ENCODE results near the gene PARD6A. TPM values are rescaled to one million over a fixed set of nuclear protein-coding genes. Genes with fewer than 3 reads are reported as not detected.

The PARD6A gene
- total and polyA plus RNA-seq, 2 of the 13 experiments (the other 11 are each of a cell fraction or from before 2014, with no cell fraction given): 3.5 to 4.3 TPM

DNA sequence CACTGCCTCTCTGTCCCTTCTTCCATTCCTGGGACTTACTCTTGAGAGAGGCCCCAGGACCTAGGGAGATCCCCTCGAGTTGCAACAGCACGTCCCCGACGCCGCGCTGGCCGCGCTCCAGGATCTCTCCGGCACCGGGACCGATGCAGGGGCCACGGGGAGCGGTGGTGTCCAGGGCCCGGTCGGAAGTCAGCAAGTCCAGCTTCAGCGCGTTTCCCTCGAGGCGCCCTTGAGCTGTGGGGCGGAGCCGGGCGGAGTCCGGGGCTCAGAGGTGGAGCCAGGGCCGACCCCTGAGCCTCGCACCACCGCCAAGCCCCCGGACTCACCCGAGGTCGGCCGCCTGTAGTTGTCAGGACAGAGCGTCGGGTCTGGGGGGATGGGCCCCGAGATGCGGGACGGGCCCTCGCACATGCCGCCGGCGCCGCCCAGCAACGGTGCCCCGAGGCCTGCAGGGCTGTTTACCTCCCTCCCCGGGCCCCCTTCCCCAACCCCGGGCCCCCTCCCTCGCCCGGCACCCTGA, 5.3 kb downstream of the PARD6A start (continued):
- TF ChIP-seq NCOA2 (CRISPR knock-in tag; IDR thresholded peaks at IDR 0.05): peak; percentile 21; the same call in 1 of the 2 replicates
- TF ChIP-seq, protein P1, sequence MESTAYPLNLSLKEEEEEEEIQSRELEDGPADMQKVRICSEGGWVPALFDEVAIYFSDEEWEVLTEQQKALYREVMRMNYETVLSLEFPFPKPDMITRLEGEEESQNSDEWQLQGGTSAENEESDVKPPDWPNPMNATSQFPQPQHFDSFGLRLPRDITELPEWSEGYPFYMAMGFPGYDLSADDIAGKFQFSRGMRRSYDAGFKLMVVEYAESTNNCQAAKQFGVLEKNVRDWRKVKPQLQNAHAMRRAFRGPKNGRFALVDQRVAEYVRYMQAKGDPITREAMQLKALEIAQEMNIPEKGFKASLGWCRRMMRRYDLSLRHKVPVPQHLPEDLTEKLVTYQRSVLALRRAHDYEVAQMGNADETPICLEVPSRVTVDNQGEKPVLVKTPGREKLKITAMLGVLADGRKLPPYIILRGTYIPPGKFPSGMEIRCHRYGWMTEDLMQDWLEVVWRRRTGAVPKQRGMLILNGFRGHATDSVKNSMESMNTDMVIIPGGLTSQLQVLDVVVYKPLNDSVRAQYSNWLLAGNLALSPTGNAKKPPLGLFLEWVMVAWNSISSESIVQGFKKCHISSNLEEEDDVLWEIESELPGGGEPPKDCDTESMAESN (CRISPR knock-in tag; conservative IDR thresholded peaks at IDR 0.05): peak; percentile 73
- no peak for TF ChIP-seq REXO4 (CRISPR knock-in tag; IDR thresholded peaks at IDR 0.05; ENCODE audit: borderline replicate concordance)
- TF ChIP-seq ZNF713 (CRISPR knock-in tag; IDR thresholded peaks at IDR 0.05): no peak
- TF ChIP-seq, protein P2, sequence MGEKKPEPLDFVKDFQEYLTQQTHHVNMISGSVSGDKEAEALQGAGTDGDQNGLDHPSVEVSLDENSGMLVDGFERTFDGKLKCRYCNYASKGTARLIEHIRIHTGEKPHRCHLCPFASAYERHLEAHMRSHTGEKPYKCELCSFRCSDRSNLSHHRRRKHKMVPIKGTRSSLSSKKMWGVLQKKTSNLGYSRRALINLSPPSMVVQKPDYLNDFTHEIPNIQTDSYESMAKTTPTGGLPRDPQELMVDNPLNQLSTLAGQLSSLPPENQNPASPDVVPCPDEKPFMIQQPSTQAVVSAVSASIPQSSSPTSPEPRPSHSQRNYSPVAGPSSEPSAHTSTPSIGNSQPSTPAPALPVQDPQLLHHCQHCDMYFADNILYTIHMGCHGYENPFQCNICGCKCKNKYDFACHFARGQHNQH (CRISPR knock-in tag; IDR thresholded peaks at IDR 0.05): no peak; the same call in 1 of the 2 replicates
- TF ChIP-seq, protein P3, sequence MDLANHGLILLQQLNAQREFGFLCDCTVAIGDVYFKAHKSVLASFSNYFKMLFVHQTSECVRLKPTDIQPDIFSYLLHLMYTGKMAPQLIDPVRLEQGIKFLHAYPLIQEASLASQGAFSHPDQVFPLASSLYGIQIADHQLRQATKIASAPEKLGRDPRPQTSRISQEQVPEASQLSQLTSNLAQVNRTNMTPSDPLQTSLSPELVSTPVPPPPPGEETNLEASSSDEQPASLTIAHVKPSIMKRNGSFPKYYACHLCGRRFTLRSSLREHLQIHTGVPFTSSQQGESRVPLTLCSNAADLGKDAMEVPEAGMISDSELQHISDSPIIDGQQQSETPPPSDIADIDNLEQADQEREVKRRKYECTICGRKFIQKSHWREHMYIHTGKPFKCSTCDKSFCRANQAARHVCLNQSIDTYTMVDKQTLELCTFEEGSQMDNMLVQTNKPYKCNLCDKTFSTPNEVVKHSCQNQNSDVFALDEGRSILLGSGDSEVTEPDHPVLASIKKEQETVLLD (CRISPR knock-in tag; IDR thresholded peaks at IDR 0.05; ENCODE audit: low read depth): peak; percentile 85
- TF ChIP-seq, protein P4, sequence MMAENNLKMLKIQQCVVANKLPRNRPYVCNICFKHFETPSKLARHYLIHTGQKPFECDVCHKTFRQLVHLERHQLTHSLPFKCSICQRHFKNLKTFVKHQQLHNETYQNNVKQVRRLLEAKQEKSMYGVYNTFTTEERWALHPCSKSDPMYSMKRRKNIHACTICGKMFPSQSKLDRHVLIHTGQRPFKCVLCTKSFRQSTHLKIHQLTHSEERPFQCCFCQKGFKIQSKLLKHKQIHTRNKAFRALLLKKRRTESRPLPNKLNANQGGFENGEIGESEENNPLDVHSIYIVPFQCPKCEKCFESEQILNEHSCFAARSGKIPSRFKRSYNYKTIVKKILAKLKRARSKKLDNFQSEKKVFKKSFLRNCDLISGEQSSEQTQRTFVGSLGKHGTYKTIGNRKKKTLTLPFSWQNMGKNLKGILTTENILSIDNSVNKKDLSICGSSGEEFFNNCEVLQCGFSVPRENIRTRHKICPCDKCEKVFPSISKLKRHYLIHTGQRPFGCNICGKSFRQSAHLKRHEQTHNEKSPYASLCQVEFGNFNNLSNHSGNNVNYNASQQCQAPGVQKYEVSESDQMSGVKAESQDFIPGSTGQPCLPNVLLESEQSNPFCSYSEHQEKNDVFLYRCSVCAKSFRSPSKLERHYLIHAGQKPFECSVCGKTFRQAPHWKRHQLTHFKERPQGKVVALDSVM (CRISPR knock-in tag; IDR thresholded peaks at IDR 0.05): no peak
- TF ChIP-seq RBAK (CRISPR knock-in tag; IDR thresholded peaks at IDR 0.05): 0 out of 2 replicates have a peak, but pooled peaks have one; percentile 24
- TF ChIP-seq, protein P5, sequence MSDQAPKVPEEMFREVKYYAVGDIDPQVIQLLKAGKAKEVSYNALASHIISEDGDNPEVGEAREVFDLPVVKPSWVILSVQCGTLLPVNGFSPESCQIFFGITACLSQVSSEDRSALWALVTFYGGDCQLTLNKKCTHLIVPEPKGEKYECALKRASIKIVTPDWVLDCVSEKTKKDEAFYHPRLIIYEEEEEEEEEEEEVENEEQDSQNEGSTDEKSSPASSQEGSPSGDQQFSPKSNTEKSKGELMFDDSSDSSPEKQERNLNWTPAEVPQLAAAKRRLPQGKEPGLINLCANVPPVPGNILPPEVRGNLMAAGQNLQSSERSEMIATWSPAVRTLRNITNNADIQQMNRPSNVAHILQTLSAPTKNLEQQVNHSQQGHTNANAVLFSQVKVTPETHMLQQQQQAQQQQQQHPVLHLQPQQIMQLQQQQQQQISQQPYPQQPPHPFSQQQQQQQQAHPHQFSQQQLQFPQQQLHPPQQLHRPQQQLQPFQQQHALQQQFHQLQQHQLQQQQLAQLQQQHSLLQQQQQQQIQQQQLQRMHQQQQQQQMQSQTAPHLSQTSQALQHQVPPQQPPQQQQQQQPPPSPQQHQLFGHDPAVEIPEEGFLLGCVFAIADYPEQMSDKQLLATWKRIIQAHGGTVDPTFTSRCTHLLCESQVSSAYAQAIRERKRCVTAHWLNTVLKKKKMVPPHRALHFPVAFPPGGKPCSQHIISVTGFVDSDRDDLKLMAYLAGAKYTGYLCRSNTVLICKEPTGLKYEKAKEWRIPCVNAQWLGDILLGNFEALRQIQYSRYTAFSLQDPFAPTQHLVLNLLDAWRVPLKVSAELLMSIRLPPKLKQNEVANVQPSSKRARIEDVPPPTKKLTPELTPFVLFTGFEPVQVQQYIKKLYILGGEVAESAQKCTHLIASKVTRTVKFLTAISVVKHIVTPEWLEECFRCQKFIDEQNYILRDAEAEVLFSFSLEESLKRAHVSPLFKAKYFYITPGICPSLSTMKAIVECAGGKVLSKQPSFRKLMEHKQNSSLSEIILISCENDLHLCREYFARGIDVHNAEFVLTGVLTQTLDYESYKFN (CRISPR knock-in tag; conservative IDR thresholded peaks at IDR 0.05): peak; percentile 36; the same call in 1 of the 2 replicates
- TF ChIP-seq POLR2AphosphoS5 (IDR thresholded peaks at IDR 0.05; ENCODE audit: low read depth, low read length): peak; percentile 28
- TF ChIP-seq, protein P6, sequence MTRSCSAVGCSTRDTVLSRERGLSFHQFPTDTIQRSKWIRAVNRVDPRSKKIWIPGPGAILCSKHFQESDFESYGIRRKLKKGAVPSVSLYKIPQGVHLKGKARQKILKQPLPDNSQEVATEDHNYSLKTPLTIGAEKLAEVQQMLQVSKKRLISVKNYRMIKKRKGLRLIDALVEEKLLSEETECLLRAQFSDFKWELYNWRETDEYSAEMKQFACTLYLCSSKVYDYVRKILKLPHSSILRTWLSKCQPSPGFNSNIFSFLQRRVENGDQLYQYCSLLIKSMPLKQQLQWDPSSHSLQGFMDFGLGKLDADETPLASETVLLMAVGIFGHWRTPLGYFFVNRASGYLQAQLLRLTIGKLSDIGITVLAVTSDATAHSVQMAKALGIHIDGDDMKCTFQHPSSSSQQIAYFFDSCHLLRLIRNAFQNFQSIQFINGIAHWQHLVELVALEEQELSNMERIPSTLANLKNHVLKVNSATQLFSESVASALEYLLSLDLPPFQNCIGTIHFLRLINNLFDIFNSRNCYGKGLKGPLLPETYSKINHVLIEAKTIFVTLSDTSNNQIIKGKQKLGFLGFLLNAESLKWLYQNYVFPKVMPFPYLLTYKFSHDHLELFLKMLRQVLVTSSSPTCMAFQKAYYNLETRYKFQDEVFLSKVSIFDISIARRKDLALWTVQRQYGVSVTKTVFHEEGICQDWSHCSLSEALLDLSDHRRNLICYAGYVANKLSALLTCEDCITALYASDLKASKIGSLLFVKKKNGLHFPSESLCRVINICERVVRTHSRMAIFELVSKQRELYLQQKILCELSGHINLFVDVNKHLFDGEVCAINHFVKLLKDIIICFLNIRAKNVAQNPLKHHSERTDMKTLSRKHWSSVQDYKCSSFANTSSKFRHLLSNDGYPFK (CRISPR knock-in tag; IDR thresholded peaks at IDR 0.05; ENCODE audit: borderline replicate concordance): peak; percentile 30; the same call in 1 of the 2 replicates
- peak; percentile 82; the same call in 1 of the 2 replicates for TF ChIP-seq ZNF776 (CRISPR knock-in tag; IDR thresholded peaks at IDR 0.05)
- TF ChIP-seq, protein P7, sequence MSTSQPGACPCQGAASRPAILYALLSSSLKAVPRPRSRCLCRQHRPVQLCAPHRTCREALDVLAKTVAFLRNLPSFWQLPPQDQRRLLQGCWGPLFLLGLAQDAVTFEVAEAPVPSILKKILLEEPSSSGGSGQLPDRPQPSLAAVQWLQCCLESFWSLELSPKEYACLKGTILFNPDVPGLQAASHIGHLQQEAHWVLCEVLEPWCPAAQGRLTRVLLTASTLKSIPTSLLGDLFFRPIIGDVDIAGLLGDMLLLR (CRISPR knock-in tag; IDR thresholded peaks at IDR 0.05): 0 out of 2 replicates have a peak, but pooled peaks have one; percentile 71

Measured in HepG2 (cell line).